HG03378 (cell line): ENCODE measurements around the gene HORMAD1.
"Not testable (repeated sequence)": the region's sequence is repeated elsewhere in the genome, so short reads cannot be mapped to it uniquely, and the experiment has no call there.

Source experiments
- ATAC-seq: cut with Tn5 transposase; IDR thresholded peaks from one replicate; pipeline ENCODE4 v1.9.1; 2021; ENCODE audit warnings: mild to moderate bottlenecking, moderate library complexity; ENCODE audit not compliant: unreplicated experiment

Gene HORMAD1

DNA sequence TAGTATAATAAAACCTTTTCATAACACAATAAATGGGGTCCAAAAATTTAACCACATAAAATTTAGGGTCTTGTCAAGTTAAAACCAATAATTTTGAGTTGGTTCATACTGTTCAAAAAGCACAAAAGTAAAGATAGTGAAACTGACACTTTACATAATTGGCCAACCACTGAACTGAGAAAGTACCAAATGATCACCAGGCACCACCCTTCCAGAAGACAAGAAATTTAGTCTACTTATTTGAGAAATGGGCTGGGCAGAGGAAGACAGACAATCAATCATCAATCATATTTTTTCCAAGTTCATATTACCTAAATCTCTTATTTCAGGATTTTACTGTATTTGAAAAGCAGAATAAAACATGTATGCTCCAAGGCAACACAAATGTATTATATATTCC, 17.3 kb downstream of the HORMAD1 start:
- no peak for ATAC-seq

- ATAC-seq, result peak; percentile 97
These were observed 23.4 kb downstream of the HORMAD1 start, which contains the start of gene GOLPH3L for GRCh38 chr1:150696995-150697927. Gene GOLPH3L, minus strand, starts transcription at chr1:150697154. Its CDS starts 2,316 bp downstream, at chr1:150694838.

- no peak for ATAC-seq
These were observed 24.1 kb downstream of the HORMAD1 start for GRCh38 chr1:150696590-150696989.

- no peak for ATAC-seq
These were observed 24.5 kb downstream of the HORMAD1 start for GRCh38 chr1:150696162-150696561.

- ATAC-seq, result no peak
These were observed 25.1 kb downstream of the HORMAD1 start for GRCh38 chr1:150695561-150695960.

DNA sequence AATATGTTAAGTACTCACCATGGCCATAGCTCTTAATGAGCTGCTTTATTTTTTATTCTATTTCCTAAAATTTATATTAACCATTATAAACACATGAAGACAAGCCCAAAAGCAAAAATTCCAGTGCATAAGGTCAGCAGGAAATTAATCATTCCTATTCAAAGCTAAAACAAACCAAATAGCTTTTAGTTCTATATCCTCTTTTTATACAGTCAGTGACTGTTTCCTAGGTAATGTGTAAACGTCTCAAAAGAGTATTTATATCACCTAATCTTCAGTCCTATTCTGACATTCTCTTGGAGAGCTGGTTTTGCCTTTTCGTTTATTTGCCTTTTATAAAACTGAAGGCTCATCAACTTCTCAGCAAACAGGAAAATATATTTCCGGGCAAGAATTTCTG, 28.0 kb downstream of the HORMAD1 start:
- ATAC-seq, result no peak

GRCh38 chr1:150688763-150689162, 31.9 kb downstream of the HORMAD1 start:
- no peak for ATAC-seq

GRCh38 chr1:150686275-150686674, 34.4 kb downstream of the HORMAD1 start:
- no peak for ATAC-seq

DNA sequence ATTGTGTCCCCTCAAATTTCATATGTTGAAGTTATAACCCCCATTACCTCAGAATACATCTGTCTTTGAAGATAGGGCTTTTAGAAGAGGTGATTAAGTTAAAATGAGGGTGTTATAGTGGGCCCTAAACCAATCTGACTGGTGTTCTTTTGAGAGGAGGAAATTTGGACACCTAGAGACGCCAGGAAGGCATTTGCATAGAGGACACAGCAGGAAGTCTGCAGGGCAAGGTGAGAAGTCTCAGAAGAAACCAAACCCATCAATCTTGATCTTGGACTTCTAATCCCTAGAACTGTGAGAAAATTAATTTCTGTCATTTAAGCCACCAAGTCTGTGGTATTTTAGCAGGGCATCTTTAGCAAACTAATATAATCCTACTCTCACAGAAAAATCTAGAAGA, 36.8 kb downstream of the HORMAD1 start:
- no peak for ATAC-seq

GRCh38 chr1:150678988-150679387, 41.7 kb downstream of the HORMAD1 start:
- no peak for ATAC-seq

- ATAC-seq, result no peak
These were observed 45.8 kb downstream of the HORMAD1 start for GRCh38 chr1:150674881-150675280.

GRCh38 chr1:150663321-150663720, 57.4 kb downstream of the HORMAD1 start:
- ATAC-seq, result no peak

- no peak for ATAC-seq
These were observed 57.9 kb downstream of the HORMAD1 start for GRCh38 chr1:150662811-150663210.

DNA sequence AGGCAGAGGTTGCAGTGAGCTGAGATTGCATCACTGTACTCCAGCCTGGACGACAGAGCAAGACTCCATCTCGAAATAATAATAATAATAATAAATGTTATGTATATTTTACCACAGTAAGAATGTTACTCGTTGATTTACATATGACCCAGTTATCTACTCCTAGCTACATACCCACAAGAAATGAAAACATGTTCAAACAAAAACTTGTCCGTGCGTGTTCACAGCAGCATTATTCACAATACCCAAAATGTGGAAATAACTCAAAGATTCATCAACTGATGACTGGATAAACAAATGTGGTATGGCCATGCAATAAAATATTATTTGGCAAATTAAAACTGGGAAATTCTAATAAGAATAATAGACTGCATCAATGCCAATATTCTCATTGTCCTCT, 59.5 kb downstream of the HORMAD1 start:
- no peak for ATAC-seq

- ATAC-seq, result no peak
These were observed 60.1 kb downstream of the HORMAD1 start for GRCh38 chr1:150660584-150660983.

- not testable (repeated sequence) for ATAC-seq
These were observed 63.6 kb downstream of the HORMAD1 start for GRCh38 chr1:150657064-150657463.

DNA sequence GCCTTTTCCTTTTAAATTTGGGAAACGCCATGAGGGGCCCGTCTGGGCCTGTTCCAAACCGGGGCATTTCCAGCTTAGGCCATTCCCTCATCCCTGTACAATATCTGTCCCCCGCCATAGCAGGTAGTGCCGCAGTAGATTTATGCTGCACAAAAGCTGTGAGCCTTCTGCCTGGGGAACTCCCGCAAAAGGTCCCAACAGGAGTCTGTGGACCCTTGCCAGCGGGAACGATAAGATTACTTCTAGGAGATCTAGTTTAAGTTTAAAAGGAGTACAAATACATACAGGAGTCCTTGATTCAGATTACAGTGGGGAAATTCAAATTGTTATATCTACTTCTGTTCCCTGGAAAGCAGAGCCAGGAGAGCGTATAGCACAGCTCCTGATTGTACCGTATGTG, 66.1 kb downstream of the HORMAD1 start:
- not testable (repeated sequence) for ATAC-seq

- ATAC-seq, result no peak
These were observed 70.5 kb downstream of the HORMAD1 start for GRCh38 chr1:150650193-150650592.

DNA sequence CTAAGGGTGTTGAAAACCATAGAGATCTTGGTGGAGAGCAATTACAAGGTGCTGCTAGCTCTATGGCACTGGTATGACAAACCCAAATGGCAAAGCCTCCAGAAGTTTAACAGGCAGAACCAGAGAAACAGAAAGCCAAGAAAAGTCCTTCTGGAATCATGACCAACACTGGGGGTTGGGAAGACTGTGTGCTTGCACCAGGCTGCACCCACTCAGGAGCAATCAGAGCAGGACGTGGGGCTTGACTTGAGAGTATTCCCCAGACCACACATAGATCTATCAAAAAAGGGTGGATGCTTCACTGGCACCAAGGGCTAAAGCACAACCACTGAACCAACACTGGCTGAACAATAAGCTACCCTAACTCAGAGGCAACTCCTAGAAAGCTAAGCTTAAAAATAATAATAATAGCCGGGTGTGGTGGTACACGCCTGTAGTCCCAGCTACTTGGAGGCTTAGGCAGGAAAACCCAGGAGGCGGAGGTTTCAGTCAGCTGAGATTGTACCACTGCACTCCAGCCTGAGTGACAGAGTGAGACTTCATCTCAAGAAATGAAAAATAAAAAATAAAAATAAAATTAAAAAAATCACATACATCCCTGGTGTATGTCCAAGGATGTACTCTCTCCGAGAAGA, 71.1 kb downstream of the HORMAD1 start:
- ATAC-seq, result no peak
